ENCODE data around the gene PERM1. TPM values are rescaled to one million over a fixed set of nuclear protein-coding genes. Genes with fewer than 3 reads are reported as not detected.
"Not testable (repeated sequence)": the region's sequence is repeated elsewhere in the genome, so short reads cannot be mapped to it uniquely, and the experiment has no call there.

PERM1 gene
- total RNA-seq, 1 experiment from 2014 or later, result 1.5 TPM

GRCh38 chr1:978069-978834 is 3.6 kb downstream of the PERM1 start:
- BruUV-seq (replicated peaks), result no TSS peak
- ChIA-PET POLR2A (no interaction called here), CTCF (no interaction called here)
- Histone ChIP-seq H3K9me3 (ENCODE audit: control insufficient read depth, insufficient read depth, low read depth, low read length) (no peaks in the 10 kb centered on the region), H3K27me3 (ENCODE audit: control insufficient read depth, insufficient read depth, low read length) (no peaks in the 10 kb centered on the region), H3K4me3 (ENCODE audit: low read depth in 2 of 2, low read length in 2 of 2) (no peak overlapping the region), H3K4me1 (ENCODE audit: control insufficient read depth, insufficient read depth, low read length) (peaks cover 4% of the 10 kb centered on the region; the same call in 1 of the 2 replicates), H3K27ac (ENCODE audit: low read length) (no peak overlapping the region), H3K36me3 (ENCODE audit: control insufficient read depth, insufficient read depth, low read length) (no peaks in the 10 kb centered on the region)
- DNase-seq (ENCODE audit: low read depth, low spot score) (no peak), ATAC-seq (no peak)
- in situ Hi-C loops (cut with HindIII; ENCODE audit: low pct_unique_long_range_greater_than_20kb, low sequenced_read_pairs), result no loop called here
- intact Hi-C loops (cut with micrococcal nuclease; ENCODE audit: unreplicated experiment), result no loop called here
- TF ChIP-seq POLR2AphosphoS5 (IDR thresholded peaks at IDR 0.05; ENCODE audit: low read depth, low read length) (no peak), CTCF (IDR thresholded peaks at IDR 0.05) (no peak), REST (IDR thresholded peaks at IDR 0.05; ENCODE audit: insufficient read depth in 1 of 2, low read depth in 2 of 2, low read length in 1 of 2) (no peak), SIN3A (IDR thresholded peaks at IDR 0.05; ENCODE audit: borderline replicate concordance, insufficient read depth, low read depth, low read length) (no peak)

- in situ Hi-C loops (cut with HindIII; ENCODE audit: low pct_unique_long_range_greater_than_20kb, low sequenced_read_pairs); H3K4me3 ChIP-seq (ENCODE audit: low read depth in 2 of 2, low read length in 2 of 2); H3K4me1 ChIP-seq (ENCODE audit: control insufficient read depth, insufficient read depth, low read length); H3K27ac ChIP-seq (ENCODE audit: low read length); intact Hi-C loops (cut with micrococcal nuclease; ENCODE audit: unreplicated experiment); ATAC-seq; H3K9me3 ChIP-seq (ENCODE audit: control insufficient read depth, insufficient read depth, low read depth, low read length); BruUV-seq (replicated peaks); DNase-seq (ENCODE audit: low read depth, low spot score); H3K27me3 ChIP-seq (ENCODE audit: control insufficient read depth, insufficient read depth, low read length); H3K36me3 ChIP-seq (ENCODE audit: control insufficient read depth, insufficient read depth, low read length): not testable (repeated sequence)
- ChIA-PET POLR2A (interaction anchor here (0.6 to 0.7 kb wide), 2 partner anchors 72 to 333 kb away, joined by 4 read pairs; no protein-coding TSS in a partner anchor), CTCF (interaction anchor here (1.4 kb wide), 1 partner anchor 71 kb away, joined by 7 read pairs; no protein-coding TSS in a partner anchor)
Measured at GRCh38 chr1:976791-977190, 5.1 kb downstream of the PERM1 start.

Measured in Panc1 (cell line).